DLD1 (cell line): ENCODE results near the gene PPM1H.

ENCODE experiments used
- in situ Hi-C: cut with HindIII; loops from 2 replicates; pipeline ENCODE4 v1.10.0; 2017; ENCODE audit warnings: low sequenced_read_pairs

The PPM1H gene

DNA sequence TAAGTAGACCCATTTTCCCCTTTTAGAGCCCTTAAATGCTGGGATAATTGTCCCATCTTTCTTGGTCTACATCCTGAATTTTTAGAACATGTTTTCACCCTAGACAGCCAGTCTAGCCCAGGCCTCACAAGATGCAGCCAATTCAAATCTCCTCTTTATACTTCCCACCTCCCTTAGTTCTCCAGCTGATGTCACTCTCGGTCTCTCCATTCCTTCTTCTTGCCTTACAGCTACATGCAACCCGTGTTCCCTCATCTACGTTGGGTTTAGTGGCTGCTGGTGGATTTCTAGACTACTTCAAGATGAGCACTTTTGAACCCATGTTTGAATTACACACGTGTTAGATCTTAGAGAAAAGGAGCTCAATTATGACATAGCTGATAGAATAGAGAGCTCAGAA, 132.0 kb downstream of the PPM1H start:
- in situ Hi-C loops: no loop called here

DNA sequence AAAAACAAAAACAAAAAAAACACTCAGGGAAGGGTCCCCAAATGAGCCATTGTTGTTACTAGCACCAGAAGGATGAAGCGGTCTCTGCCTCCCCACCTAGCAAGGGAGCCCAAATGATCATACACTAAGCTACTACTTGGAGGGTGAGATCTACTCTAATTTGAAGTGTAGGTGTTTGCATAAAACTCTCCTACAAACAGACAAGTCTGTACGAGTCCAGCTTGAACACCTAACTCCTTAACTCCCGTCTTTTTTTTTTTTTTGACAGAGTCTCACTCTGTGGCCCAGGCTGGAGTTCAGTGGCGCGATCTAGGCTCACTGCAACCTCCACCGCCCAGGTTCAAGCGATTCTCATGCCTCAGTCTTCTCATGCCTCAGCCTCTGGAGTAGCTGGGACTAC, 132.6 kb downstream of the PPM1H start:
- in situ Hi-C loops: no loop called here

DNA sequence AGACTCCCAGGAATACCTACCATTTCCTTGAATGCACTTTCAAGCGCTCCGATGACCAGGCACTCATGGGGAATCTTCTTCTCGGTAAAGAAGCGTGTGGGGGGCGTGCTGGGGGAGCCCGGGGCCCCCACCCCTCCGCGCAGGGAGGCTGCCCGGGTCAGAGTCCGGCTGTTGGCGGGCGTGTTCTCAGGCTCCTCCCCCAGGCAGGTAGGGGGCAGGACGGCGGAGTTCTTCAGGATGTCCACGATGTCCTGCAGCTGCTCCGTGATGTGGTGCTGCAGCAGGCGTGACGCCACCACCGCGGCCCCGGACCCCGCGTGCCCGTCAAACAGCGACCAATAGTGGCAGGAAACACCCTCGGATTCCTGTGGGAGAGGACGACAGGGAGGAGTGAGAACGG, 133.2 kb downstream of the PPM1H start:
- in situ Hi-C loops: no loop called here

DNA sequence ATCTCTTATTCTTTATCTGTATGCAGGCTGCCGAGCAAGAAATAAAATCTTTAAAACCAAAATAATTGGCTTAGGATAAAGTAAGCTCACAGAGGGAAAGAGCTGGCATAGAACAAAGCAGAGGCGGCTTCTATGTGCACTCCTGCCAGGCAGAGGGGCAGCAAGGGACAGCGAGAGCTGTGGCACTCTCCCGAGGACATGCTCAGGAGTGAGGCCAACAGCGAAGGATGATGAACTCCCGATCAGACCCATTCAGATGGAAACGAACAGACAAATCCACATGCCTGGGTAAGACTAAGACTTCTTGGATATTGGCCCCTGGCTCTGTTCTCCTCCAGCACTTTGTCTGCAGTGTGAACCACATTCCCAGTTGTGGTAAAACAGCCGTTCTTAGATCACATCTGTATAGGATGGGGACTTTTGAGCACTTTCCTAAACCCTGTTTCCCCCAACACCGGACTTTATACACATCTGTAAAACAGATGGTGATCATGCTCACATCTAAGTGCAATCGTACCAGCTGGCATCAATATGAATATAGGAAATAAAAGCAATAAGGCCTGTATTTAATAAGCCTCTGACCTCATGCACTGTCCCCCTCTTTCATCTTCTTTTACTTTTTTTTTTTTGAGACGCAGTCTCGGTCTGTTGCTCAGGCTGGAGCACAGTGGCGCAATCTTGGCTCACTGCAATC, 134.1 kb downstream of the PPM1H start:
- in situ Hi-C loops: no loop called here

DNA sequence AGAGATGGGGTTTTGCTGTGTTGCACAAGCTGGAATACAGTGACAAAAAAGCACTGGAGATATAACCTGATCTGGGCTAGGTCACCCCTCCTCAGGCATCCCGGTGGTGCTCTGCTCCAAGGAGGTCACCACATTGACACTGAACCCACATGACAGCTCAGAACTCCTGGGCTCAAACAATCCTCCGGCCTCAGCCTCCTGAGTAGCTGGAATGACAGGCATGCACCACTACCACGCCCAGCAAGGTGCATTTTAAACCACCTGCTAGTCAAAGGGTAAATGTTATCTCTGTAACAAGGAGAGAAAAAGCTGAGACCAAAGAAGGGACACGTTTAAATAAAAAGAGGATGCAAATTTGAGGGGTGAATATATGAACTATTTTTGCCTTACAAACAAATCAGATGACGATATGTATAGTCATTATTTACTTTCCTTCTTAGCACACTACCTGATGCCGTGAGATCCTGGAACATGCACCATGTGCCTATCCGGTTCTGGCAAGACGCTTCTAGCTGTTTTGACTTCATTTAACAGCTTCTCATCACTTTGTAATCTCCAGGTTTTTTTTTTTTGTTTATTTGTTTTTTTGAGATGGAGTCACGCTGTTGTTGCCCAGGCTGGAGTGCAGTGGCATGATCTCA, 135.1 kb downstream of the PPM1H start:
- in situ Hi-C loops: loop anchor here (25.0 kb wide), 1 partner anchor 338 kb away; the partner anchor contains the start of gene MON2

DNA sequence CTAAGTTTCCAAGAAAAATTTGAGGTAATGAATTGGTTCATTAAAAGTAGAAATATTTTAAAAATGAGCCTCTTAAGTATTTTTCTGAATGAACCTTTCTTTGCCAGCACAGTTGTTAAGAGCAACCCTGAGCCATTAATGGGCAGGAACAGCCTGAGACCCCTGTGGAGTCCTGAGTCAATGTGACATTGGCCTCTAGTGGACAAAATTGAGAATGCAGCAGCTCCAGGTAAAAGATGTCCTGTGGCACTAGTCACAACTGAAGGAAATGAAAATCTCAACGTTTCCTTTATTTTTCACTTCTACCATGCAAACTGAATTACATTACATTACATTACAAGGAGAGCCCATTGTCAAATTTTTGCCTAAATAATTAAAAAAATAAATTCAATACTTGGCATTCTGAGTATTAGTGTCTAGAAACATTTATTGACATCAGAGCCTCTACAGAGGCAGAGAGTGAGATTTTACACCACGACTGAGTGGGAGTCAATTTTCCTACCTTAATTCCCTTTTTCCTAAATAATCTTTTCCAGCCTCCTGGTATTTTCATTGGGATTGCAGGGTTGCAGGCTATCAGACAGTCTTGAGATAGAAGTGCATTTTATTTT, 135.7 kb downstream of the PPM1H start:
- in situ Hi-C loops: loop anchor here (25.0 kb wide), 1 partner anchor 337 kb away; the partner anchor contains the start of gene MON2

DNA sequence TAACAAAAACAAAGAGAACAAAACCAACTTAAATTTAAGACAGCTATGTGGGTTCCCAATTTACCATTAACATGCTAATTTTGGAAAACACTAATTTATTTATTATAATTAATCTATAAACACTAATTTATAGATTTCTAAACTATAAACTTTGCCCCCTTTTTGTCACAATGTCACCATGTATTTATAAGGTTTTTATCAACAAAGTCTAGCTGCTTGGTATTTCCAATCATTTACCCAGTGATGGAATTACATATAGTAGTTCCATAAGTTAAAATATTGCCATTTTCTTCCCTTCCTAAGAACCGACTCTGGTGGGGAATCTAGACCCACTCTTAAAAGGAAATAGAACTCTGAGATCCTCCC, 140.7 kb downstream of the PPM1H start:
- in situ Hi-C loops: loop anchor here (25.0 kb wide), 1 partner anchor 332 kb away; the partner anchor contains the start of gene MON2

DNA sequence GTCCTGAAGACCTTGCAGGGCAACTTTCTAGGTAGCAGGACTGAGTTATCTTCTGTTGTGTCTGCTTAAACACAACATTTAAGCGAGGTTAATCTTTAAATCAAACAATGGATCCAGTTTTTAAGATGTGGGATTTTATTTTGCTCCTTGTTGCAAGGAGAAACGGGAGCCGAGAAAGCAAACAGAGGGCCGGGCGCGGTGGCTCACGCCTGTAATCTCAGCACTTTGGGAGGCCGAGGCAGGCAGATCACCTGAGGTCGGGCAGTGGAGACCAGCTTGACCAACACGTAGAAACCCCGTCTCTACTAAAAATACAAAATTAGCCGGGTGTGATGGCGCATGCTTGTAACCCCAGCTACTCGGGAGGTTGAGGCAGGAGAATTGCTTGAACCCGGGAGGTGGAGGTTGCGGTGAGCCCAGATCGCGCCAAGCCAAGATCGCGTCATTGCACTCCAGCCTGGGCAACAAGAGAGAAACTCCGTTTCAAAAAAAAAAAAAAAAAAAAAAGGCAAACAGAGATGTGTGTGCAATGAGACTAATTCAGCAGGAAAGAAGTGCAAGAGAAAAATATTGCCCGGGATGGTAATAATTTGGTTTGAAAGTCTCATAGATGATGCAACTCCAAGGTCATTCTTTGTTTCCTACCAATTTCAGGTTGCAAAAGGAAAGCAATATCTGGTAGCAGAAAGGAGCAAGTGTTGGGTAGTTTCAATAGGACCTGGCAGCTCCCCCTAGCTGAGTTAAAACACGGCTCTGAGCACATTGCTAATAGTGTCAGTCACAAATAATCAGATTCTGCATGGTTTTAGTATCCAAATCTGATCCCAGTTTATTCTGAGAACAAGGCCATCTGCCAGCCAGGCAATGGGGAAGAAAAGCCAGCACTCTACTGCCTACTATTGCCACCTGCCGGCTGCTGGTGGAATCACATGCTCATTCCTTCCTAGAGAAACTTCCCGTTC, 141.4 kb downstream of the PPM1H start:
- in situ Hi-C loops: loop anchor here (25.0 kb wide), 1 partner anchor 331 kb away; the partner anchor contains the start of gene MON2

DNA sequence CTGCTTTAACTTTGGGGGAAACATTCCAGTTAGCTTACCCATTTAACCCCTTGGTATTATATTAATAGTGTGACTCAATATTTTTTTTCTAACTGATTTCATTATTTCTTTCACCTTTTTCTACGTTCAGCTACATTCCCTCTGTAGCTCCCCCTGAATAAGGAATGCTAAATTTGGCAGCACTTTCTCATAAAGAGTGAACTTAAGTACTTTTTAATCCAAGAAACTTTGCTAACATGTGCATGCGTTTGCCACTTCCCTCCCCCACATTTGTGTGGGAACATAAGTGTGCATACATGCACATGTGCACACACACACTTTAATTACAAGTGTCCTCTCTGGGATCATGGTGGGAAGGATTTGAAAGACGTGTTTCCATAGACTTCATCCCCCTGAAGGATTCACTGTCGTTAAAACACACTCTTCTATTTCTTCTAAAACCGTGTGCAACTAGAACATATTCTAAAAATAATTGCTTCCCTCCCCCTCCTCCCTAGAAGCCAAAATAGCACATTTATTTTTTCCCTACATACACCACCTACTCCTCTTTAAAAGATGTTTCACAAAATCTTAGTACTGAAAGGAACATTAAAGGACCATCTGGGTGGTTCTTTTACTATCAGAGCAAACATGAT, 142.6 kb downstream of the PPM1H start:
- in situ Hi-C loops: loop anchor here (25.0 kb wide), 1 partner anchor 330 kb away; the partner anchor contains the start of gene MON2

DNA sequence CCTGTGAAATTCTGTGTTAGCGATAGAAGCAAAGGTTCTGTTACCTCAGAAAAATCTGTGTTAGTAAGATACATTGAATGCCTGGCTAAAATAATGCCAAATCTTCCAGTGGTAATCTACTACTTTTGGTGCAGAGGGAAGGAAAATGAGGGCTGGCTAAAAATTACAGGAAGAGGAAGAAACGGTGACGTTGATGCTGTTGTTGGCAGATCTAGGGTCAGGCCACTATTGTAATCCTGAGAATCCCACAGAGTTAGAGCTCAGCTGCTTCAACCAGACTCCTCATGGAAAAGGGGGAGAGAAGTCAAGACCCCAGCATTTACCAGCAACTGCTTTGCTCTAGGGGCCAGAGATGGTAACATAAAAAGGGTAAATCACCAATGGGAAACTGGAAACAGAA, 145.1 kb downstream of the PPM1H start:
- in situ Hi-C loops: loop anchor here (25.0 kb wide), 1 partner anchor 328 kb away; the partner anchor contains the start of gene MON2

DNA sequence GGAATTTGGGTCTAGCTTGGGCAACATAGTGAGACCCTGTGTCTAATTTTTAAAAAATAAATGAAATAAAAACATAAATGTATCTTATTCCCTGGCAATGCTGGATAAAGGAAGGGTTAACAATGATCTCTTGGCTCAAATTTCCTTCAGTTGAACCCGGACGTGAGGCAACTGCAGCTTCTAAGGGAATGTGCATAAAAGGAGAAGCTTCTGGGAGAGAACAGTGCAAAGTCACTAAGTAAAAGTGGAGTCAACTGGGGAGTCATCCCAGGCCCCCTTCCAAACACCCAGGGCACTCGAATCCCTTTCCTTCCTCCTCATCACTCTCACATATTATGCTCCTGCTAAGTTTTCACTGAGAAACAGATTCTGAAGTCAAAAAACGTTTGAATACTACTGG, 147.3 kb downstream of the PPM1H start:
- in situ Hi-C loops: loop anchor here (25.0 kb wide), 1 partner anchor 325 kb away; the partner anchor contains the start of gene MON2

DNA sequence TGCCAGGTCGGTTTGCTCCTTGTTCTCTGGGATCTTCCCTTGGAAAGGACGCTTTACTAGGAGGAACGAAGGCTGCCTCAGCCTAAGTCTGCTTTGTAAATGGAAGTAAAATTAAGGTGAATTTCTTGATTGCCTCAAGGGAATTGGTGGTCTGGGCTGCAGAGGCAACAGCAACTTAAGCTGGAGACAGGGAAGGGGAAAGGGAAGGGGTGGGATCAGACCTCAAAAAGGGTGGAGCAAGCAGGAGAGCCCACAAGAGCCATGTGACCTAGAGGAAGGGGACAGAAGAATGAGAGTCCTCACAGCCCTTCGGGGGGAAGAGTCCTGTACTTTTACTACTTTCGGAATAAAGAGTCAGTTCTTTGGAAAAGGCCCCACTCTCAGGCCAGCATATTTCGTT, 147.9 kb downstream of the PPM1H start:
- in situ Hi-C loops: loop anchor here (25.0 kb wide), 1 partner anchor 325 kb away; the partner anchor contains the start of gene MON2

DNA sequence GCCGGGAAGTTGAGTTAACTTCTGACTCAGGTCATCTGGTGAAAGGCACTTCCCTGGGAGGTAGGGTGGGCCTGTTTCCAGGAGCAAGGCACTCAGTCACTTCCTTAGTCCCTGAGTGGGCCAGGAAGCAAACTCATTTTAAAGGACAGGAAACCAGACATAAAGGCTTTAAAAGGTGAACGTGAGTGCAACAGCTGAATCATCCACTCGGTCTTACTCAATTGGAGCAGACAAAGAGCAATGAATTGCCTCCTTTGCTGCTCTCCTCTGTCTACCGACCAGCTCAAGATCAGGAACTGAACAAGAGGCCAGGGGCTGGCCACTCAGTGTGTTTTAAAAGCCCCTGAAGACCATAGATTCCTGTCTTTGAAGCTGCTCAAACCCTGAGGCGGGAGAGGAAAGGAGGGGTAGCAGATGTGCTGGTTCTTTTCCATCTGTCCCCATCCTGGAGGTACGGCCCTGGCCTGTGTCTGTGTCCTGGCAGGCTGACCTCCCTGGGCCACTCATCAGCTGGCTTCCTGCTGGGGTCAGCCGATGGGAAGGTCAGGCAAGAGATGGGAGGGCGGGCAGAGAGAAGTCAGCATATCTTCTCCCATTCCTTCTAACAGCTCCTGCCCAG, 148.9 kb downstream of the PPM1H start:
- in situ Hi-C loops: loop anchor here (25.0 kb wide), 1 partner anchor 324 kb away; the partner anchor contains the start of gene MON2

DNA sequence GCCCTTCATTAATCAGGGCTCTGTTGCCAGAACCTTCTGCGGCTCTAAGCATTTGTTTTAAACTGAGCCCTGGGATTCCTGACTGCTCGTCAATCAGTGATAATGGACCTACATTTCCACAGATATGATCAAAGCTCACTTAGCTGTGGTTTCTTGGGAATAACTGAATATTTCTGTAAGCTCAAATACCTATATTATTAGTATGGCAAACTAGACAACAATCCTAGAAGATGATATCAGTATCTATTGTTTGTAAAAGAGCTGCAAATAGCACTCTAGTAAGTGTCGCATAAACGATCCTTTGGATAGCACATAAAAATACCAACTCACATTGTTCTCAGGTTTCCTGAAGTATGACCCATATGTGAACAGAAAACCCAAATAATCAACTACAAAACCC, 150.4 kb downstream of the PPM1H start:
- in situ Hi-C loops: loop anchor here (25.0 kb wide), 1 partner anchor 322 kb away; the partner anchor contains the start of gene MON2

DNA sequence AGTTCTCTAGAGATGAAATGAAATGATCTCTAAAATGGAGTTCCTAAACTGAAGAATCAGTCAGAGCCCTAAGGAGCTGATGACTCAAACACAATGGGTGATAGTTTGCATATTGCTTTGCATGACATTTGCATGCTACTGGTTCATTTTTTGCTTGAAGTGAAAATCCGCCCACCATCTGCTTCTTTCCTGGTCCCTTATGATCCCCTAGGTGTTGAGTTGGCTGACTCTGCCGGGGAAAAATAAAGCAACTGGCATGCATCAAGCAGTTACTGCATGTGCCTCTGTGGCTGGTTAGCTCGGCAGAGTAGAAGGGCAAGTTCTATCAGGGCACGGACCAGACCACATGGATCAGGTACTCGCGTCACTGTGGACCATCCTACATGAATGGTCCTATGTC, 151.1 kb downstream of the PPM1H start:
- in situ Hi-C loops: loop anchor here (25.0 kb wide), 1 partner anchor 322 kb away; the partner anchor contains the start of gene MON2

DNA sequence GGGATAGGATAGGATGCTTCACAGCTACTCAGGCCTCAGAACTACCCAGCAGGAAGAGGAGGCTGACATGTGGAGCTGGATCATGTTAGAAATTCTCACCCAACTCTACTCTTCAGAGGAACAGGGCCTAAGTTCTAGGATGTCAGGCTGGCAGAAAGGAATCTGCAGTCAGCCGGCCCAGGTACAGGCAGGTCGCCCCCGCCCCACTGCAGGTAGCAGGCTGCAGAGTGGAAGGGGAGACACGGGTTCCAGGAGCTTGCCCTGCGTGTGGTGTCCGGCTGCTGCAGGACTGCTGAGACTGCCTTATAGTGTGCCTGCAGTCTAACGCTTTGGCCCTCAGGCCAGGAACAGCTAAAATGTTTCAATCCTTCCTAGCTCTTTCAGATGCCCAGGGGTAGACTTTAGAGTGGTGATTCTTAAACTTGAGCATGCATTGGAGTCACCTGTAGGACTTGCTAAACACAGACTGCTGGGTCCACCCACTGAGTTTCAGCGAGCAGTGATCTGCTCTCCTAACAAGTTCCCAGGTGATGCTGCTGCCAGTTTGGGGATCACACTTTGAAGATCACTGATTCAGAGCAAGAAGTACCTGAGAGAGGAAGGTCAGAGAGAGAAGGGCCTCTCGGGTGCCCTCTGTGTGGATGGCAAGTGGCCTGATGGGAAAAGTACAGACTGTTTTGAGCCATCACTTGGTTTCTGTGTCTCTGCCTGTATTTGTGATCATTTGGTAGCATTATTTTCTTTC, 153.6 kb downstream of the PPM1H start:
- in situ Hi-C loops: loop anchor here (25.0 kb wide), 1 partner anchor 319 kb away; the partner anchor contains the start of gene MON2

DNA sequence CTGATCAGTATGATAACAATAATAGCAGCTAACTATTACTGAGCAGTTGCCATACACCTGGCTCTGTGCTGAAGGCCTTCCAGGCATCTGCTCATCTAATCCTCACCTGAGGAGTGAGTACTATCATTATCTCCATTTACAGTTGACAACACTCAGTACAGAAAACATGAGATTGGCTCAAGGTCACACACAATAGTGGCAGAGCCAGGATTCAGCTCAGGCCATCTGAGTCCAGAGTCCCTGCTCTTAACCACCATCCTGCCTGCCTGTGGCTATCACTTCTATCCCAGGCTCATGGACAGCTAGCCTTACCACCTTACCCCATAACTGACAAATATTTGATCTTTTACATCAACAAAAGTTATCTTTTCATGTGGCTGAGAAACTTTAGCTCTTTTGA, 155.5 kb downstream of the PPM1H start:
- in situ Hi-C loops: loop anchor here (25.0 kb wide), 1 partner anchor 317 kb away; the partner anchor contains the start of gene MON2

DNA sequence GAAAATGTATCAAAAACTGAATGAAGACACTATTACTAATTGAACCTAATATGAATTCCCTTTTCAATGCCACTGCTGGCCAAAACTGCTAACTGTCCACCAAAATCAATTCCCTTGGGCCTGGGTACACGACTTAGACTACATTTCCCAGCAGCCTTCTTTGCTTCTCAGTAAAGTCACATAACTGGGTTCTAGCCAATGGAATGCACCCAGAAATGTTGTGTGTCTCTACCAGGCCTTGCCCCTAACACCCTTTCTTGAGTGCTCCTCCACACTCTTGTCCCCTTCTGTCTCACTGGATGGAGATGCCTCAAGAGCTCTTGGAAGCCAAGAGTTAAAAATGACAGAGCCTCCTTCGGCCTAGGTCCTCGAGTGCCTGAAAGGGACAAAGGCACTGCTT, 156.8 kb downstream of the PPM1H start:
- in situ Hi-C loops: loop anchor here (25.0 kb wide), 1 partner anchor 316 kb away; the partner anchor contains the start of gene MON2
